Measurements from ENCODE around the gene DGCR6.
"Not testable (repeated sequence)": the region's sequence is repeated elsewhere in the genome, so short reads cannot be mapped to it uniquely, and the experiment has no call there.

The DGCR6 gene

GRCh38 chr22:18906896-18907295 lies 776 bp downstream of the DGCR6 start:
- TF ChIP-seq CTCF (IDR thresholded peaks at IDR 0.05; ENCODE audit: poor library complexity, severe bottlenecking), result no peak
- DNase-seq (ENCODE audit: low spot score) (no peak), ATAC-seq (ENCODE audit: low read depth) (no peak; the same call in 2 of the 3 replicates)
- no peaks in the 10 kb centered on the region for H3K36me3 ChIP-seq (ENCODE audit: low read depth)
- H3K27me3 ChIP-seq (ENCODE audit: insufficient read depth, poor library complexity, severe bottlenecking), result no peaks in the 10 kb centered on the region
- no peak overlapping the region for H3K4me3 ChIP-seq (ENCODE audit: severe bottlenecking)
- H3K9me3 ChIP-seq (ENCODE audit: severe bottlenecking), result no peaks in the 10 kb centered on the region
- H3K4me1 ChIP-seq (ENCODE audit: insufficient read depth, poor library complexity, severe bottlenecking), result no peaks in the 10 kb centered on the region
- no peak overlapping the region for H3K27ac ChIP-seq (ENCODE audit: poor library complexity, severe bottlenecking)

GRCh38 chr22:18909556-18909955 lies 3.4 kb downstream of the DGCR6 start:
- no peak for TF ChIP-seq CTCF (IDR thresholded peaks at IDR 0.05; ENCODE audit: poor library complexity, severe bottlenecking)
- no peaks in the 10 kb centered on the region for H3K36me3 ChIP-seq (ENCODE audit: low read depth)
- DNase-seq (ENCODE audit: low spot score), result no peak
- no peaks in the 10 kb centered on the region for H3K27me3 ChIP-seq (ENCODE audit: insufficient read depth, poor library complexity, severe bottlenecking)
- no peak overlapping the region for H3K27ac ChIP-seq (ENCODE audit: poor library complexity, severe bottlenecking)
- no peaks in the 10 kb centered on the region for H3K9me3 ChIP-seq (ENCODE audit: severe bottlenecking)
- H3K4me3 ChIP-seq (ENCODE audit: severe bottlenecking), result no peak overlapping the region
- H3K4me1 ChIP-seq (ENCODE audit: insufficient read depth, poor library complexity, severe bottlenecking), result no peaks in the 10 kb centered on the region
- no peak for ATAC-seq (ENCODE audit: low read depth)

GRCh38 chr22:18911535-18911934 lies 5.4 kb downstream of the DGCR6 start:
- H3K27me3 ChIP-seq (ENCODE audit: insufficient read depth, poor library complexity, severe bottlenecking); ATAC-seq (ENCODE audit: low read depth); H3K36me3 ChIP-seq (ENCODE audit: low read depth); DNase-seq (ENCODE audit: low spot score); H3K4me3 ChIP-seq (ENCODE audit: severe bottlenecking); H3K4me1 ChIP-seq (ENCODE audit: insufficient read depth, poor library complexity, severe bottlenecking); H3K27ac ChIP-seq (ENCODE audit: poor library complexity, severe bottlenecking); H3K9me3 ChIP-seq (ENCODE audit: severe bottlenecking): not testable (repeated sequence)

GRCh38 chr22:18912264-18912946 lies 6.3 kb downstream of the DGCR6 start:
- not testable (repeated sequence) for H3K27me3 ChIP-seq (ENCODE audit: insufficient read depth, poor library complexity, severe bottlenecking); H3K4me3 ChIP-seq (ENCODE audit: severe bottlenecking); ATAC-seq (ENCODE audit: low read depth); H3K4me1 ChIP-seq (ENCODE audit: insufficient read depth, poor library complexity, severe bottlenecking); H3K9me3 ChIP-seq (ENCODE audit: severe bottlenecking); DNase-seq (ENCODE audit: low spot score); H3K36me3 ChIP-seq (ENCODE audit: low read depth); H3K27ac ChIP-seq (ENCODE audit: poor library complexity, severe bottlenecking)

GRCh38 chr22:18914558-18914957 lies 8.4 kb downstream of the DGCR6 start:
- not testable (repeated sequence) for DNase-seq (ENCODE audit: low spot score); H3K27me3 ChIP-seq (ENCODE audit: insufficient read depth, poor library complexity, severe bottlenecking); H3K36me3 ChIP-seq (ENCODE audit: low read depth); H3K27ac ChIP-seq (ENCODE audit: poor library complexity, severe bottlenecking); H3K4me3 ChIP-seq (ENCODE audit: severe bottlenecking); H3K9me3 ChIP-seq (ENCODE audit: severe bottlenecking); H3K4me1 ChIP-seq (ENCODE audit: insufficient read depth, poor library complexity, severe bottlenecking); ATAC-seq (ENCODE audit: low read depth)

GRCh38 chr22:18915550-18915949 lies 9.4 kb downstream of the DGCR6 start:
- peak; percentile 48; the same call in 1 of the 3 replicates for ATAC-seq (ENCODE audit: low read depth)
- not testable (repeated sequence) for DNase-seq (ENCODE audit: low spot score)

GRCh38 chr22:18917818-18918217 lies 11.7 kb downstream of the DGCR6 start:
- not testable (repeated sequence) for H3K4me1 ChIP-seq (ENCODE audit: insufficient read depth, poor library complexity, severe bottlenecking); ATAC-seq (ENCODE audit: low read depth); H3K9me3 ChIP-seq (ENCODE audit: severe bottlenecking); H3K27ac ChIP-seq (ENCODE audit: poor library complexity, severe bottlenecking); H3K36me3 ChIP-seq (ENCODE audit: low read depth); DNase-seq (ENCODE audit: low spot score); H3K4me3 ChIP-seq (ENCODE audit: severe bottlenecking); H3K27me3 ChIP-seq (ENCODE audit: insufficient read depth, poor library complexity, severe bottlenecking)

More at GRCh38 chr22:18915550-18915949, 9.4 kb downstream of the DGCR6 start:
- H3K4me1 ChIP-seq (ENCODE audit: insufficient read depth, poor library complexity, severe bottlenecking); H3K27me3 ChIP-seq (ENCODE audit: insufficient read depth, poor library complexity, severe bottlenecking); H3K9me3 ChIP-seq (ENCODE audit: severe bottlenecking); H3K27ac ChIP-seq (ENCODE audit: poor library complexity, severe bottlenecking); H3K36me3 ChIP-seq (ENCODE audit: low read depth); H3K4me3 ChIP-seq (ENCODE audit: severe bottlenecking): not testable (repeated sequence)

GRCh38 chr22:18920257-18920902 lies 14.3 kb downstream of the DGCR6 start:
- not testable (repeated sequence) for H3K9me3 ChIP-seq (ENCODE audit: severe bottlenecking); ATAC-seq (ENCODE audit: low read depth); H3K27ac ChIP-seq (ENCODE audit: poor library complexity, severe bottlenecking); DNase-seq (ENCODE audit: low spot score); H3K36me3 ChIP-seq (ENCODE audit: low read depth); H3K4me1 ChIP-seq (ENCODE audit: insufficient read depth, poor library complexity, severe bottlenecking); H3K4me3 ChIP-seq (ENCODE audit: severe bottlenecking); H3K27me3 ChIP-seq (ENCODE audit: insufficient read depth, poor library complexity, severe bottlenecking)

Data from RWPE2 (cell line).